H1 (cell line): ENCODE measurements around the gene CLDN12. TPM values are rescaled to one million over a fixed set of nuclear protein-coding genes. Genes with fewer than 3 reads are reported as not detected.
"Not testable (repeated sequence)": the region's sequence is repeated elsewhere in the genome, so short reads cannot be mapped to it uniquely, and the experiment has no call there.

Source experiments
- CTCF ChIA-PET: fragments of 300-600 bp; sonication (Branson Sonifier 250); formaldehyde crosslinking; loops from one replicate; lab custom pipeline; 2021; ENCODE audit not compliant: partially characterized antibody; lab: Charles Lee
- POLR2A ChIA-PET: fragments of 300-600 bp; sonication (Branson Sonifier 250); formaldehyde crosslinking; loops from one replicate; lab custom pipeline; 2021; ENCODE audit warnings: inconsistent platforms; ENCODE audit not compliant: partially characterized antibody; lab: Charles Lee
- DNase-seq, 2 experiments: peaks; one replicate each; pipeline versions ENCODE4 v3.0.0 to v3.0.0-alpha.2; 2010 to 2022; ENCODE audit warnings: low spot score in 2 of 2, low read depth in 1 of 2, mixed read lengths in 1 of 2
- FAIRE-seq: peaks from 2 replicates; lab custom pipeline; 2011; peaks lifted over from hg19 to GRCh38; lab: Jason Lieb, UNC
- H2AFZ ChIP-seq: 2 replicates; pipeline ENCODE4 v1.8.1; 2012; ENCODE audit warnings: low read length, inconsistent platforms
- H2AK5ac ChIP-seq: 2 replicates; pipeline ENCODE4 v1.6.1; 2013; ENCODE audit warnings: low read depth, low read length
- H2BK120ac ChIP-seq: replicated peaks from 2 replicates; pipeline ENCODE3; 2013; ENCODE audit warnings: low read depth, low read length, inconsistent platforms
- H2BK12ac ChIP-seq: 2 replicates; pipeline ENCODE4 v1.6.1; 2013; ENCODE audit warnings: low read depth, low read length
- H2BK15ac ChIP-seq: 2 replicates; pipeline ENCODE4 v1.6.1; 2013; ENCODE audit warnings: low read length
- H2BK20ac ChIP-seq: 2 replicates; pipeline ENCODE4 v1.6.1; 2013; ENCODE audit warnings: low read length
- H2BK5ac ChIP-seq: 2 replicates; pipeline ENCODE4 v1.6.1; 2013; ENCODE audit warnings: low read depth, low read length
- H3K14ac ChIP-seq: 2 replicates; pipeline ENCODE4 v1.6.1; 2013; ENCODE audit warnings: inconsistent platforms; ENCODE audit not compliant: insufficient read length
- H3K18ac ChIP-seq: 2 replicates; pipeline ENCODE4 v1.6.1; 2013; ENCODE audit warnings: low read length; ENCODE audit errors: extremely low read depth
- H3K23ac ChIP-seq: 2 replicates; pipeline ENCODE4 v1.6.1; 2013; ENCODE audit warnings: inconsistent platforms; ENCODE audit not compliant: insufficient read length
- H3K23me2 ChIP-seq: 2 replicates; pipeline ENCODE4 v1.6.1; 2013; ENCODE audit warnings: low read depth, low read length
- H3K27ac ChIP-seq: 2 replicates; pipeline ENCODE4 v1.6.1; 2011; ENCODE audit warnings: low read depth, low read length, inconsistent platforms
- H3K27me3 ChIP-seq, 4 experiments: replicated peaks in 1 of 4; 1 replicate in 1 of 4; 2 replicates in 3 of 4; pipeline versions ENCODE4 v1.6.1 to v1.8.1; 2011 to 2013; ENCODE audit warnings: low read length in 3 of 4, mild to moderate bottlenecking in 3 of 4, inconsistent platforms in 2 of 4, mixed read lengths in 2 of 4, moderate library complexity in 1 of 4; ENCODE audit not compliant: control insufficient read depth in 3 of 4, insufficient read depth in 3 of 4; ENCODE audit errors: extremely low read depth in 1 of 4
- H3K36me3 ChIP-seq, 4 experiments: 2 replicates each; pipeline versions ENCODE4 v1.6.1 to v1.8.1; 2011 to 2013; ENCODE audit warnings: mild to moderate bottlenecking in 4 of 4, low read length in 3 of 4, moderate library complexity in 2 of 4, control low read depth in 1 of 4, inconsistent platforms in 1 of 4; ENCODE audit not compliant: insufficient read depth in 4 of 4, control insufficient read depth in 2 of 4
- H3K4ac ChIP-seq: replicated peaks from 2 replicates; pipeline ENCODE3; 2013; ENCODE audit warnings: low read length, low read depth, mixed read lengths, inconsistent platforms; ENCODE audit not compliant: insufficient read length
- H3K4me1 ChIP-seq, 4 experiments: replicated peaks in 1 of 4; 1 replicate in 1 of 4; 2 replicates in 3 of 4; pipeline versions ENCODE4 v1.6.1 to v1.8.1; 2011 to 2013; ENCODE audit warnings: low read length in 3 of 4, inconsistent platforms in 2 of 4, mixed read lengths in 1 of 4; ENCODE audit not compliant: insufficient read depth in 4 of 4, control insufficient read depth in 3 of 4
- H3K4me2 ChIP-seq, 2 experiments: 2 replicates each; pipeline versions ENCODE4 v1.6.1 to v1.8.1; 2011 to 2013; ENCODE audit warnings: low read depth in 2 of 2, low read length in 2 of 2, control low read depth in 1 of 2, inconsistent platforms in 1 of 2, mild to moderate bottlenecking in 1 of 2; ENCODE audit not compliant: insufficient read depth in 1 of 2
- H3K4me3 ChIP-seq, 4 experiments: fragments of 200-600, 300-600 bp in 1 of 4; sonication (generic), shearing (Covaris generic), sonication (Bioruptor Twin) in 1 of 4; 2 replicates each; pipeline versions ENCODE4 v1.5.1 to v1.8.1; 2011 to 2016; ENCODE audit warnings: low read length in 4 of 4, low read depth in 3 of 4, control low read depth in 2 of 4, inconsistent platforms in 2 of 4, mild to moderate bottlenecking in 2 of 4, mixed read lengths in 1 of 4, moderate library complexity in 1 of 4; ENCODE audit not compliant: insufficient read depth in 2 of 4; ENCODE audit errors: extremely low read depth in 1 of 4
- H3K56ac ChIP-seq: replicated peaks from 2 replicates; pipeline ENCODE3; 2013; ENCODE audit warnings: low read depth, mild to moderate bottlenecking, mixed read lengths, low read length, inconsistent platforms; ENCODE audit not compliant: insufficient read length
- H3K79me1 ChIP-seq: 2 replicates; pipeline ENCODE4 v1.6.1; 2013; ENCODE audit warnings: low read depth, low read length, control low read depth
- H3K79me2 ChIP-seq, 2 experiments: 2 replicates each; pipeline versions ENCODE4 v1.6.1 to v1.8.1; 2012 to 2013; ENCODE audit warnings: low read length in 2 of 2, mild to moderate bottlenecking in 2 of 2, inconsistent platforms in 1 of 2; ENCODE audit not compliant: insufficient read depth in 2 of 2, control insufficient read depth in 1 of 2
- H3K9ac ChIP-seq, 4 experiments: replicated peaks in 1 of 4; 1 replicate in 1 of 4; 2 replicates in 3 of 4; pipeline versions ENCODE4 v1.6.1 to v1.8.1; 2011 to 2013; ENCODE audit warnings: low read depth in 3 of 4, low read length in 3 of 4, control low read depth in 2 of 4, mild to moderate bottlenecking in 2 of 4, moderate library complexity in 2 of 4, inconsistent platforms in 1 of 4; ENCODE audit errors: extremely low read depth in 1 of 4
- H3K9me3 ChIP-seq, 2 experiments: 2 replicates each; pipeline versions ENCODE4 v1.6.1 to v1.8.1; 2012 to 2013; ENCODE audit warnings: mild to moderate bottlenecking in 2 of 2, moderate library complexity in 2 of 2, control low read depth in 1 of 2, inconsistent platforms in 1 of 2, low read depth in 1 of 2, low read length in 1 of 2, mixed read lengths in 1 of 2; ENCODE audit not compliant: insufficient read depth in 2 of 2
- H4K20me1 ChIP-seq, 2 experiments: replicated peaks in 1 of 2; 2 replicates each; pipeline versions ENCODE3 to v1.8.1; 2011 to 2013; ENCODE audit warnings: inconsistent platforms in 2 of 2, low read length in 2 of 2, mild to moderate bottlenecking in 1 of 2; ENCODE audit not compliant: insufficient read depth in 2 of 2, control insufficient read depth in 1 of 2
- H4K5ac ChIP-seq: 2 replicates; pipeline ENCODE4 v1.6.1; 2013; ENCODE audit warnings: low read length, low read depth, mixed read lengths, inconsistent platforms; ENCODE audit not compliant: insufficient read length
- H4K8ac ChIP-seq: 2 replicates; pipeline ENCODE4 v1.8.0; 2013; ENCODE audit warnings: mild to moderate bottlenecking, moderate library complexity, low read length, inconsistent platforms; ENCODE audit not compliant: insufficient read depth; ENCODE audit errors: extremely low read depth
- H4K91ac ChIP-seq: replicated peaks from 2 replicates; pipeline ENCODE3; 2013; ENCODE audit warnings: low read length, mixed read lengths, inconsistent platforms; ENCODE audit not compliant: insufficient read length
- WGBS, 2 experiments: shearing (Covaris generic) in 1 of 2; methylation state at CpG; one replicate each; pipeline versions ENCODE4 v1.1.6 to v1.1.7; 2013 to 2015; ENCODE audit warnings: low lambda C conversion rate in 2 of 2, mixed read lengths in 2 of 2, inconsistent platforms in 1 of 2, low coverage in 1 of 2, missing lambda C conversion rate in 1 of 2; ENCODE audit not compliant: insufficient replicate concordance in 2 of 2, insufficient coverage in 1 of 2, insufficient read length in 1 of 2; ENCODE audit errors: extremely low coverage in 1 of 2, missing lambda C conversion rate in 1 of 2; 5-methylcytosine and 5-hydroxymethylcytosine counted together
- polyA plus RNA-seq, 7 experiments: library from polyadenylated mRNA; depleted of rRNA in 3 of 7; stranded (reverse) in 5 of 7; unstranded in 2 of 7; fragments of >200 nt in 5 of 7; fragments of 200-250 nt in 2 of 7; gene quantifications; 1 replicate in 5 of 7; 2 replicates in 1 of 7; 4 replicates in 1 of 7; pipeline versions ENCODE4 v1.2.1 to v1.2.3, GENCODE V29; 2011 to 2013; ENCODE audit warnings: missing spikeins in 2 of 7, mixed read lengths in 2 of 7
- total RNA-seq: library from RNA; stranded (reverse); fragmentation: NEBNext Ultra II Directional; extraction: Animal tissue kit (Norgen Biotek cat#: 25700); gene quantifications from 2 replicates; pipeline ENCODE4 v1.2.1, GENCODE V29; 2021

The CLDN12 gene
- total and polyA plus RNA-seq, 2 of the 8 experiments (the other 6 are each of a cell fraction or from before 2014, with no cell fraction given): 49.2 to 127 TPM

DNA sequence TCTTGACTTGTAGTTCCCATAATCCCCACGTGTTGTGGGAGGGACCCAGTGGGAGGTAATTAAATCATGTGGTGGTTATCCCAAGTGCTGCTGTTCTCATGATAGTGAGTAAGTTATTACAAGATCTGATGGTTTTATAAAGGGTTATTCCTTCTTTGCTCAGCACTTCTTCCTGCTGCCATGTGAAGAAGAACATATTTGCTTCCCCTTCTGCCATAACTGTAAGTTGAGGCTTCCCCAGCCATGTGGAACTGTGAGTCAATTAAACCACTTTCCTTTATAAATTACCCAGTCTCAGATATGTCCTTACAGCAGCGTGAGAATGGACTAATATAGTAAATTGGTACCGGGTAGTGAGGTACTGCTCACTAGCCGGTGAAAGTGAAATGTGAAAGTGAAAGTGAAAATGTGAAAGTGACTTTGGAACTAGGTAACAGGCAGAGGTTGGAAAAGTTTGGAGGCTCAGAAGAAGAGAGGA lies 59.9 kb downstream of the CLDN12 start:
- H4K91ac ChIP-seq, H3K9me3 ChIP-seq, H2AK5ac ChIP-seq, H3K14ac ChIP-seq, H2BK15ac ChIP-seq, POLR2A ChIA-PET, H4K8ac ChIP-seq, H2BK20ac ChIP-seq, H3K79me1 ChIP-seq, H3K4me3 ChIP-seq, CTCF ChIA-PET, H3K36me3 ChIP-seq, H2AFZ ChIP-seq, H3K27me3 ChIP-seq, H3K4me1 ChIP-seq, H3K23ac ChIP-seq, H3K18ac ChIP-seq, H2BK12ac ChIP-seq, H3K4ac ChIP-seq, H3K4me2 ChIP-seq, H4K5ac ChIP-seq, H3K9ac ChIP-seq, H3K27ac ChIP-seq, H3K79me2 ChIP-seq, H4K20me1 ChIP-seq, H3K23me2 ChIP-seq, H2BK120ac ChIP-seq, H2BK5ac ChIP-seq, DNase-seq, H3K56ac ChIP-seq, FAIRE-seq: not testable (repeated sequence)
- 89% methylated on average over 4 of the region's 4 CpGs; no CpG with 5 or more reads in 1 of the 2 experiments for WGBS, 2 experiments

Other genes with a start within 250 kb of the CLDN12 start
- gene STEAP1, start 249.0 kb upstream of the CLDN12 start, total RNA-seq: 8.1 and 9.5 TPM in 2 replicates
- 3.6 and 9.2 TPM in 2 replicates for gene STEAP1, start 249.0 kb upstream of the CLDN12 start, polyA plus RNA-seq (2011; rRNA removed)
- gene STEAP2, start 191.7 kb upstream of the CLDN12 start, total RNA-seq: 17.4 and 18.4 TPM in 2 replicates
- gene STEAP2, start 191.7 kb upstream of the CLDN12 start, polyA plus RNA-seq (2011; rRNA removed): 9.4 and 13.4 TPM in 2 replicates
- gene CFAP69, start 158.3 kb upstream of the CLDN12 start, total RNA-seq: 3.2 and 3.8 TPM in 2 replicates
- 1.00 and 1.0 TPM in 2 replicates for gene CFAP69, start 158.3 kb upstream of the CLDN12 start, polyA plus RNA-seq (2011; rRNA removed)
- gene FAM237B, start 82.2 kb upstream of the CLDN12 start, total RNA-seq: not detected in 2 replicates
- gene FAM237B, start 82.2 kb upstream of the CLDN12 start, polyA plus RNA-seq (2011; rRNA removed): not detected in 2 replicates
- gene GTPBP10, start 56.7 kb upstream of the CLDN12 start, total RNA-seq: 21.2 and 25.0 TPM in 2 replicates
- gene GTPBP10, start 56.7 kb upstream of the CLDN12 start, polyA plus RNA-seq (2011; rRNA removed): 3.3 and 4.4 TPM in 2 replicates
- gene PTTG1IP2, start 66.2 kb downstream of the CLDN12 start, total RNA-seq: not detected in 2 replicates
- gene PTTG1IP2, start 66.2 kb downstream of the CLDN12 start, polyA plus RNA-seq (2011; rRNA removed): not detected in 2 replicates
- gene CDK14, start 192.9 kb downstream of the CLDN12 start, total RNA-seq: 47.3 and 48.8 TPM in 2 replicates
- 3.1 and 5.5 TPM in 2 replicates for gene CDK14, start 192.9 kb downstream of the CLDN12 start, polyA plus RNA-seq (2011; rRNA removed)